Stimulated activated CD4-positive, alpha-beta T cell treated with anti-CD3 and anti-CD28 coated beads, TNF-alpha, amount 100 ng/mL, for 24 hours (primary cell): Measurements from ENCODE around the gene ADSL.
"Not testable (repeated sequence)": the region's sequence is repeated elsewhere in the genome, so short reads cannot be mapped to it uniquely, and the experiment has no call there.

Experiments
- DNase-seq, 3 experiments: peaks; one replicate each; pipeline ENCODE4 v3.0.0-alpha.2; 2020; ENCODE audit warnings: low read depth in 3 of 3

Gene ADSL

DNA sequence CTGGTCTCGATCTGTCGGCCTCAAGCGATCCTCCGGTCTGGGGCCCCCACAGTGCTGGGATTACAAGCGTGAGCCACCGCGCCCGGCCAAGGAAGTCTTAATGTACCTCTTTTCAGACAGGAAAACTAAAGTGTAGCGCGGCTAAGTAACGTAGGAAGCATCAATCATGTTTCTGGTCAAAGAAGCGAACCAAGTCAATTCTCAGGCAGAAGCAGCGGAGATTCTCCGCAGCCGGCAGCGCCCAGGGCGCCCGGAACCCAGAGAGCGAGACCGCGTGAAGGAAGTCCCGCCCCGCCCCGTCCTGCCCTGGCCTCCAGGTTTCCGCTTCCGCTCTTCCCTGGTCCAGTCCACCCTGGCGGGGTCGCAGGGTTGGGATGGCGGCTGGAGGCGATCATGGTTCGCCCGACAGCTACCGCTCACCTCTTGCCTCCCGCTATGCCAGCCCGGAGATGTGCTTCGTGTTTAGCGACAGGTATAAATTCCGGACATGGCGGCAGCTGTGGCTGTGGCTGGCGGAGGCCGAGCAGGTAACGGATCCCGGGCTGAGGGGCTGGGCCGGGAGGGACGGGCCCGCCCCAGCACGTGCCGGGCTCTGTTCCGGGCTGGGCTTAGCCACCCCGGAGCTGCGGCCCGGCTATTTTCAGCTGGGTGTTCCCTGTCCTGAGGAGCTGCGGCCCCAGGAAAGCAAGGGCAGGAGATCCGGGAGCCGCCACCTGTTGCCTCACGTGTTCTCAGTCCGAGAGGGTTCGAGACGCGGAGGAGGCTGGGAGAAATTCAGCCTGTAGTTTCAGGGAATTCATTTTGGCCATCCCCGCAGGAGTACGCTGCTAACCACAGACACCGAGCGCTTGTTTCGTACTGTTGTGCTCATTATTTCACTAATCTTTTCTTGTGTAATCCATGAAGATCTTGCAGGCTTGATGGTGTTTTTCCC is at the start of gene ADSL:
Gene ADSL, plus strand, starts transcription at position 316 of the 934 bp plus-strand sequence. Its CDS starts 59 bp downstream, at position 375.
- peak; percentile 77 to 88 (median 79) for DNase-seq

DNA sequence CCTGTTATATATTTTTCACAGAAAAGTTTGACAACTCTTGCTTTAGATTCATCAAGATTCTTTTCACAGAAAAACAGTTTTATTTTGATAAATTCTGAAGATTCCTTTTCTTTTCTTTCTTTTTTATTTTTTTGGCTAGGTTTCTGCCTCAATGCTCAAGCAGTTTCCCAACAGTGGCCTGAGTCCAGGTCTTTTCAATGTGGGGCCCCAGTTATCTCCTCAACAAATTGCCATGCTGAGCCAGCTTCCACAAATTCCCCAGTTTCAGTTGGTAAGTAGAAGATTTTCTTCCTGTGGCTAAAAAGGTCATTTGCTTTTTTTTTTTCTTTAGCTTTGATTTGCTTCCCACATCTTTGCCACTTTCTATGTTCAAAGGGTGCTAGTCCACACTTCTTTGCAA is 46.0 kb upstream of the ADSL start:
- no peak for DNase-seq

DNA sequence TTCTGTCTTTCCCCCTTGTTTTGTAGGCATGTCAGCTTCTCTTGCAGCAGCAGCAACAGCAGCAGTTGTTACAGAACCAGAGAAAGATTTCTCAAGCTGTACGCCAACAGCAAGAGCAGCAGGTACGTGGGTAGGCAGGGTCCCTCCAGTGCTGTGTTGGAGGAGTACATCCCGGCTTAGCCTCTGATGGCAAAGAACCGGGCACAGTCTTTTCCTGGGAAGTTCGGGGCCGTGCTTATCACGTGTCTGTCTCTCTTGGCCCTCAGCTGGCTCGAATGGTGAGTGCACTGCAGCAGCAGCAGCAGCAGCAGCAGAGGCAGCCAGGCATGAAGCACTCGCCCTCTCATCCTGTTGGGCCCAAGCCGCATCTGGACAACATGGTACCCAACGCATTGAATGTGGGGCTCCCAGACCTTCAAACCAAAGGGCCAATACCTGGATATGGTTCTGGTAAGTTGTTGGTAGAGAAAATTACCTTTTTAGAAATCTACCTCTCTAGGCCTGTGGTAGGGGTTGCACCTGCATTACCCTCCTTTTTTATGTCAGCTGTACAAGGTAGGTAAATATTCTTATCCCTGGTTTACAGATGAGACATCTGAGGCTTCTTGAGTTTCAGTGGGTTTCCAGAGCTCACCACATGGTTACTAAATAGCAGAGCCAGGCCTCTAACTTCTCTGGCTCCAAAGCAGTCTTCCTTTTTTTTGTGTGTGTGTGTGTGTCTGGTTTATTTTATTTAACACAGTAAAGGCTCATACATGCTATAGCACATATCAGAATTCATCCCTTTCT is 45.2 kb upstream of the ADSL start:
- DNase-seq = no peak

DNA sequence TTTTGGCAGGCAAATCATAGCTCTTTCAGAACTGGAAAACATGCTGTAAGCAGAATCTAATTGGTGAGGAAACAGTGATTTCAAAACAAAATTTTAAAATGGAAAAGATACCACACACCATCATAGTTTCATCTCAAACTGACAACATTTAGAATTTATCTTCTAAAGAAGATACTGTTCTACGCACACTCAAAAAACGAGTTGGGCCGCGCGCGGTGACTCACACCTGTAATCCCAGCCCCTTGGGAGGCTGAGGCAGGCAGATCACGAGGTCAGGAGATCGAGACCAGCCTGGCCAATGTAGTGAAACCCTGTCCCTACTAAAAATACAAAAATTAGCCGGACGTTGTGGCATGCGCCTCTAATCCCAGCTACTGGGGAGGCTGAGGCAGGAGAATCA is 44.2 kb upstream of the ADSL start:
- DNase-seq = no peak

DNA sequence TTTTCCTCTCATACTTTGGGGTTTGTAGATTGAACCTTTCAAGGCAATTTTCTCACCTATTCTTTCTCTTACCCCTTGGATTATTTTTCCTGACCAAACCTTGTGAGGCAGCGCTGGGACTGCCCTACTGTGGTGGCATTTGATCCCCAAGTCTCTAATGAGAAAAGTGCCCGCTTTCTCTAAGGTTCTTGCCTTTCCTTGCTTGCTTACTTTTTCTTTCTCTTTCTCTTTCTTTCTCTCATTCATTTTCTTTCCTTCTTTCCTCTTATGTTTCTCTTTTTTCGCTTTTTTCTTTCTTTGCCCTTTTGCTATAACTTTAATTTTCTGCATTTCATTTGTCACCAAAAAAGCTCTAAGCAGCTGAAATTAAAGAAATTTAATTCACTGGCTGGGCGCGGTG is 40.7 kb upstream of the ADSL start:
- no peak for DNase-seq

DNA sequence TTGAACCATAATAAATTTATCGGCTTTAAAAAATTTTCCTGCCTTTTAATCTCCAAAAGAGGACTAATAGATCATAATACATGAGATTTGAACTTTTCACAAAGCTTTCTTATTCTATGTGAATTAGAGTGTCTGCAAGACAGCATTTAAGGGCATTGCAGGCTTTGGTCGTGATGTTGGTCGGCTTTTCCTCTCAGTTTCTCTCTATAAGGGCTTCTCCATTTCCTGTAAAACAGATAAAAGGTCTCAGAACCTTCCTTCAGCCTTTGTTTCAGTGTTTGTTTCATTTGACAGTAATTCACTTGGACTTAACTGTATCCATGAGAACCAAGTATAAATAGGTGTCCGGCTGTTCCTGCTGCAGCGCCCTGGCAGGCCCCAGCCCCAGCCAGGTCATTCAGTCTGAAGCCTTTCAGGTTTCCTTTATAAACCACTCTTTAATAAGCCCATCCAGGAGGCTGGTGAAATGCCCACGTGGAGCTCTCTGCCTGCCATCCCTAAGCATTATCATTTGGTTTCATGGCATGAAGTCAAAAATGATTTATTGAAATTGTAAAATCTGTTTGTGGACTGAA is 37.2 kb upstream of the ADSL start:
- no peak for DNase-seq

DNA sequence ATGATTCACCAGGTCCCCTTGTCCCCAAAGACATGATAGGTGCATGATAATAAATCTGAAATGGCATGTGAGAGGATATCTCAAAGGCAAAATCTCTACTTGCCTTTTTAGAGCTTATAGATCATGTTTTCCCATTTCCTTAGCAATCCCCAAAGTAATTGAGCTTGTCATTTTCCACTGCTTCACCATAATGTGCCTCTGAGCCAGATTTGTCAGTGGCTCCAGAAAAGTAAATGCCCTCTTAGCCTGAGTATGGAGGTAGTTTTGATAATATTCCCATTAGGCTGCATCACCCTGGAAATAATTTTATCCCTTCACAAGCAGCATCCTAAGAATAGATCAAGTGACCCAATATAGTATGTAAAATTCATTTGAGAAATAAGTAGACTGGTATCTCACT is 36.7 kb upstream of the ADSL start:
- no peak for DNase-seq

DNA sequence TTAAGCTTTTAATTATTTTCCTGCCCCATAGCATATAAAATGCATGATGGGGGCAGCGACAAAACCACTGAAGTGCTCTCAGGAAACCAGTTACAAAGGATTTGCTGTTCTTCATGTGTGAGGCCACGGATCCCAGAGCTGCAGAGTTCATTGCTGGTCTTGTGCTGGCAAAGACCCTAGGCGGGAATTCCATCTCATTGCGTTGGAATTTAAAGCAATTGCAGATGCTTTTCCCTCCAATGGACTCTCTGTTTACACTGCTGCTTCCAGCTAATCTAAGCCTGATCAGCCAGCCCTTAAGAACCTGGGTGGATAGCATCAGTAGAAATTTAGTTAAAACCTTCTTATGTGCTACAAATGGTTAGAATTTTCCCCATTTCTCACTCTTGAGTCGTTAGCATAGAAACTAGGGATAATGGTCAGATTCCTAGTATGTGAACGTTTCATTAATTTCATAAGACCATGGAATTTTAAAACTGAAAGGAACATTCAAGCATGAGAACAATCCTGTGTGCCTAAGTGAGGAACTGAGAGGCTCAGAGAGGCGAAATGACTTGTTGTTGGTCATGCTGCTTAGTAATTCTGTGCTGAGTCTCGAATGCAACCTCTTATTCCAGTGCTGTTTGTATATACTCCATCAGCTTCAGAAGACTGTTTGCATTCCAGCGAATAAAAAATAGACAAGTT is 36.1 kb upstream of the ADSL start:
- DNase-seq = no peak

DNA sequence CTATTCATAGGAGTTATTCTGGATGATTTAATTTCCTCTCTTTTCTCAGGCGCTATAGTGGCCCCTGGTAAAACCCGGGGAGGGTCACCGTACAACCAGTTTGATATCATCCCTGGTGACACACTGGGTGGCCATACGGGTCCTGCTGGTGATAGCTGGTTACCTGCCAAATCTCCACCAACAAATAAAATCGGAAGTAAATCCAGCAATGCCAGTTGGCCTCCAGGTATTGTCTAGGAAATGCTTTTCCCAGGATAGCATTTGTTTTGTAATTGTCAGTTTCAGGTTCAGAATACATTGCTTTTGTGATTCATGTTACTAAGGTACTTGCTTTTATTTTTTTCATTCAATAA is 35.6 kb upstream of the ADSL start:
- DNase-seq = no peak

DNA sequence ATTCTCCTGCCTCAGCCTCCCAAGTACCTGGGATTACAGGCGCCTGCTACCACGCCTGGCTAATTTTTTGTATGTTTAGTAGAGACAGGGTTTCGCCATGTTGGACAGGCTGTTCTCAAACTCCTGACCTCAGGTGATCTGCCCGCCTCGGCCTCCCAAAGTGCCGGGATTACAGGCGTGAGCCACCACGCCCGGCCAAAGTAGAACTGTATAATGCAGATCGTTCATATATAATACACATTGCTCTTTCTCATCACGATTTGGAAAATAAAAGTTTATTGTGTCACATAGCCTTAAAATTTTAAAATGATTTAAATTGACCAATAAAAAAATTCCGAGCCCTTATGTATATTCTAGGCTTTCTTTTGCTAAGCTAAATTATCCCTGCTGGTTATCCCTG is 34.7 kb upstream of the ADSL start:
- DNase-seq = not testable (repeated sequence)

DNA sequence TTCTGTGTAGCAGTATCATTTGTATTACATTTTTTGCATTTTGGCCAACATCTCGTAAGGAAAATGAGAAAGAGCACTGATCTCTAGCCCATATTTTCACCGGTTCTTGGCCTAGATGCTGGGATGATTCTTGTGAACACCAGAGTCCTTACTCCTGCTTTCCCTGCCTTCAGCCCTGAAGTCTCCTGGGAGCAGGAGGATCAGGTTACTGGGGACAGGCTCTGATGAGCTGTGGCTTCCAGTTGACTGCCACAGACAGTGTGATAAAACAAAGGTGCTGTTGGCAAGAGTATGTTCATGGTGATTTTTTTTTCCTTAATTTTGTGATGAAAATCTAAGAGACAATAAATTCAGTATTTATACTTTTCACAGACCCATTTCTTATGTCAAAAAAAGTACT is 34.2 kb upstream of the ADSL start:
- DNase-seq = no peak

DNA sequence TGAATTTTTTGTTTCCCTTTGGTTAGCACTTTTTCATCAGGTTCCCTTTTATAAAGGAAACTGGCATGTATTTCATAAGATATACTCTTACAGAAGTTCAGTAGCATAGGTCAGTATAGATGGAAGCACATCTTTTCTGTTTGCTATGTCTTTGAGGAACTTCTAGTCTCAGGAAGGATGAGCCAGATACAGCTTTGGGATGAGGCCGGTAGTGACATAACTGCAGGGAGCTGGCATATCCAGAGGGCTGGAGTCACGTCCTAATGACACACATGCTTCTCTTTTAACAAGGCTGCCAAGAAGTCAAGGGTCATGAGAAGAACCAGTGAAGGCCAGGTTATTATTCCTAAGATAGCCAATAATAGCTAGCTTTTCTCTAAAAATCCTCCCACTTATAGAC is 33.3 kb upstream of the ADSL start:
- no peak for DNase-seq

DNA sequence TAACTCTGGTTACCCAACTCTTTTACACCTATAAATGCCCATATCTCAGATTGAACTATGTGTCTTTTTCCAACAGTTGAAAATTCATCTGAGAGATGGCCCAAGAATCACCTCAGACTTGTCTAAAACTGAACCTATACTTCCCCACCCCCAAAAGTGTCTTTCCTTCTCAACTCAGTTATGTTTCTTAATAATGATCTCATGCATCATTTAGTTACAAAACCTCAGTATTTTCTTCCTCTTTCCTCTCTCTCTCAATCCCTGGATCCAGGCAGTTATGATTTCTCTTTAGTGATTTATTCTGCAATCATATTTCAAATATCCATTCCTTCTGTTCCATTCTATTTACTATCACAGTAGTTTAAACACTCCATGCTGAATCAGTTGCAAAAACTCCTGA is 32.3 kb upstream of the ADSL start:
- no peak for DNase-seq

DNA sequence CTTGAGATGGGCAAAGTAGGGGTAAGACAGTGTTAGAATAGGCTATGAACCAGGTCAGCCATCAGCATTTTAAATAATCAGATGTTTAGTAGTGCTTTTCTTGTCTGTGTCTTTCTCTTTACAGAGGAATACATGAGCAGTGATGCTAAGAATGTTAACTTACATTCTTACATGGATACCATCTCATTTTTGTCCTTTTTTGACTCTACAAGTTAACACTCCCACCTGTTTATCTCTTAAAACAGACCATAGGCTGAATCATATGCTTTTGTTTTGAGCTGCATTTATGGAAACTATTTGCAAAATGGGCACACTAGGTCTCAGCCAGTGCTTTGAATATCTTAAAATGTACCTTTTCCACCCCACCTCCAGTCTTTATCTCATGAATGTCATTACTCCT is 25.6 kb upstream of the ADSL start:
- DNase-seq = no peak

DNA sequence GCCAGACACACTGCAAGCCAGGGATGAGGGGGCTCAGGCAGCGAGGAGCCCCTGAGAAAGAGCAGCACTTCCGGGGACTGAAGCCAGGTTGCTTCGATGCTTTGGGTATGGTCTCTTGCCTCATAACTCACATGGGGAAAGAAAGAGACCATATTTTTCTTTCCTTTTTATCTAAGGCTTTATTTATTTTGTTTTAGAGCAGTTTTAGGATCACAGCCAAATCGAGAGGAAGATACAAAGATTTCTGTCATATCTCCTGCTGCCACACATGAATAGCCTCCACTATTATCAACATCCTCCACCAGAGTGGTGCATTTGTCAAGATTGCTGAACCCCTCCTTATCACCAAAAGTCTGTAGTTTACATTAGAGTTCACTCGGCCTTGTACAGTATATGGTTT is 24.3 kb upstream of the ADSL start:
- DNase-seq = no peak

DNA sequence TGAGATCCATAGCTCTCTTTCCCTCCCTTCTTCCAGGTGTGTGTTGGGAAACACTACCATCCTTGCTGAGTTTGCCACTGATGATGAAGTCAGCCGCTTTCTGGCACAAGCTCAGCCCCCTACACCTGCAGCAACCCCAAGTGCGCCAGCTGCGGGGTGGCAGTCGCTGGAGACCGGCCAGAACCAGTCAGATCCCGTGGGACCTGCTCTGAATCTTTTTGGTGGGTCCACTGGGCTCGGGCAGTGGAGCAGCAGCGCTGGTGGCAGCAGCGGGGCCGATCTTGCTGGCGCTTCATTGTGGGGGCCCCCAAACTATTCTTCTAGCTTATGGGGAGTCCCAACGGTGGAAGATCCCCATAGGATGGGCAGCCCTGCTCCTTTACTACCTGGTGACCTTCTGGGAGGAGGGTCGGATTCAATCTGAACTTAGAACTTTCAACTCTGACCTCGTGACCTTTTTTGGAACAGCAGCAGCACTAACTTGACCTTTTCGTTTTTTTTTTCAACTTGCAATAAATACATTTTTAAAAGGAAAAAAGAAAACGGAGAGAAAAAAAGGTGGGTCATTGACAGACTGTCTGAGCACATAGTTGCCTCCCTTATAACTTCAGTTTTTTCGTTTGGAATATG is 23.4 kb upstream of the ADSL start:
- no peak for DNase-seq

DNA sequence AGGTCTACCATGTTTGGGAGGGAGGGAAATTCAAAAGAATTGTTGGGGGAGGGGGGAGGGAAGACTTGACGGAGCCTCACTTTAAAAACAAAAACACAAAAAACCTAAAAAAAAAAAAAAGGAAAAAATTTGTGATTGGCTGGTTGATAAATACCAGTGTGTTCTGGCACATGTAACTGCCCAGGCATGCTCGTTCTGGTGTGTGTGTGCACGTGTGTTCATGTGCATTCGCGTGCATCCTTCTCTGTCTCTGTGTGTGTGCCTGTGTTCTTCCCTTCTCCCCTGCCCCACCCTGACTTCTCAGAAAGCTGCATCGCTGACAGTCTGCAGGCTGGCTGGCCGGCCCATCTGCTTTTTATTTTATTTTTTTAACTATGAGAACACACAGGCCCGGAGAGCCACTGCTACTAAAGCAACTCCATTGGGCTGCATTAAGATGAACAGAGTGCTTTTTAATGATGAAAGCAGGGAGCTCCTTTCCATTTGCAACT is 22.6 kb upstream of the ADSL start:
- DNase-seq = no peak

DNA sequence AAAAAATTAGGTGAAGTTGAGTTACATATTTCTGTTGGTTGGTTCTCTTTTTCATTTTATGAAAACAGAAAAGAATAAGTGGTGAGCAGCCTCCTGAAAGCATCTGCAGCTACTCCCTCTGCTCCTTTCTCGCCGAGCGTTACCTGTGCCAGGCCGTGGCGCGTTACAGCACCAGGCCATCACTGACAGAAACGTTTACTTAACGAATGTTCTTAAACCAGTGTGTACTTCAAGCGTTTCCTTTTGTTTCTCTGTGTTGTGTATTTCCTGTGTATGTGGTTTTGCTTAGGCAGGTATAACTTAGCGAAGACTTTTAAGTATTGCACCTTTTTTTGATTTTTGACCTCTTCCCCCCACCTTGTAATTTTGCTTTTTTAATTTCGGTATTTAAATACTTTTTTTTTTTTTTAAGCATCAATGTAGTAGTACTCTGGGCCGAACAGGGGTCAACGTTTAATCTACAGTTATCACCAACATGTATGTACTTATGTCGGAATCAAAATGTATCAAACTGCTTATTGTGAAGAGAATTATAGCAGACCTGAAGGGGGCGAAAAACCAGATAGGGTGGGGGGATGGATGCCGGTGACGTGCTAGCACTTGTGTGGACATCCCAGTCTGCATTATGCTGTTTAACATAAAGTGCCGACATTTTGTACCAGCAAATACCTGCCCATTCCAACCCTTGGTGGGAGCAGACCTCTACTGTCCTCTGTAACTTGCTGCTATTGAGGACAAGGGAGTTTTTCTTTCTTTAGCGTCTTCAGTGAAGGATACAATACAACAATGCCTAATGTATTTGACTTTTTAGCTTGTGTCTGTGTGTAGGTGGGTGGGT is 21.6 kb upstream of the ADSL start:
- no peak for DNase-seq

DNA sequence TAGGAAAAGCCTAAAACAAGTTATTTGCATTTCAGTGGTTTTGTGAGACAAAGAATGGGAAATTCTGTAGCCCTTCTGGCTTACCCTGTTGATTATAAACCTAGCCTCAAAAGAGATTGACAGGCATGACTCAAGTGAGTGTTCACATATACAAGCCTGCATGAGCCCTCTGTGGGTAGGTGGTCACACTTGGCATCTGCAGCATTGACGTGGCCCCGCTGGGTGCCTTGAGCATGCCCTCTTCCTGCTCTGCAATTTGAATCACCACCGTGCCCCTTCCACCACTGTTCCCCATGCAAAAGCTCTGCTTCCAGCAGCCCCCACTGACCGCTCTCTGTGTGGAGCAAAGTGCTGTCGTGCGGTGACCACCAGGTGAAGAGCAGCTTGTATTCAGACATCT is 21.0 kb upstream of the ADSL start:
- DNase-seq = peak; percentile 29 to 67 (median 43)

DNA sequence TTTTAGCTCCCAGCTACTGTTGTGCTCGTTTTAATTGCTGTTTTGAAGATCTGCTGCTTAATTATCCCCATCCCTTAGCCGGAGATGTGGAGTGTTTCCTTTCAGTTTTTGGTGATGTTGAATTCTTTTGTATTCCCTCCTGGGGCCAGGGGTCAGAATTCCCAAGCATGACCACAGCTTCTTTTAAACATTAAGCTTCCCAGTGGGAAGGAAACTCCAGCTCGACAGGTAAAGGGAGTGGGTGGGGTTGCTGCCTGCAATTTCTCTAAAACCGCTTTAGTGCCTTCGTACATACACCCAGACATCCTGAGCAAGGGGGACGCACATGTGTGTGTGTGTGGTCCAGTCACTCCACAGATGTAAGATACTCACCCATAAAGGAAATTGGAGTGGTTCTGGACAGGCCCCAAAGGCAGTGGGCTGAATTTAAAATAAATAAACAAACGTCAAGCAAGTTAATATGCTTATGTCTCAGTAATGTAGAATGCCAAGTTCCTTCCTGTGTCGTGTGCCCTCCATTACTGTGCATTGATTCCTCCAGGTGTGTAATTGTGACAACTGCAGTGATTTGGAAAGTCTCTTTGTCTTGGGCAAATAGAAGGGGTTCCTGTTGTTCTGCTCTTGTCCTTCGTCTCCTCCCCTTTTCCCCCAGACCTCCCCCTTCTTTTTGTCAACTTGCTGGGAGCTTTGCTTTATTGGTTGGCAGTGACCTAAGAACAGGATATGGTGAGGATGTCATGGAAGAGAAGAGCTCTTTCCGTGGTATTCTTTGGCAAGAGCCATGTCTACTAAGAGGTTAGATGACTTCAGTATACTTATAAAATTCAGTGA is 19.2 kb upstream of the ADSL start:
- DNase-seq = no peak
